Measurements from ENCODE around the gene HOXA5. TPM values are rescaled to one million over a fixed set of nuclear protein-coding genes. Genes with fewer than 3 reads are reported as not detected.

The HOXA5 gene
- total RNA-seq, 1 experiment from 2014 or later, result 10.6 TPM

DNA sequence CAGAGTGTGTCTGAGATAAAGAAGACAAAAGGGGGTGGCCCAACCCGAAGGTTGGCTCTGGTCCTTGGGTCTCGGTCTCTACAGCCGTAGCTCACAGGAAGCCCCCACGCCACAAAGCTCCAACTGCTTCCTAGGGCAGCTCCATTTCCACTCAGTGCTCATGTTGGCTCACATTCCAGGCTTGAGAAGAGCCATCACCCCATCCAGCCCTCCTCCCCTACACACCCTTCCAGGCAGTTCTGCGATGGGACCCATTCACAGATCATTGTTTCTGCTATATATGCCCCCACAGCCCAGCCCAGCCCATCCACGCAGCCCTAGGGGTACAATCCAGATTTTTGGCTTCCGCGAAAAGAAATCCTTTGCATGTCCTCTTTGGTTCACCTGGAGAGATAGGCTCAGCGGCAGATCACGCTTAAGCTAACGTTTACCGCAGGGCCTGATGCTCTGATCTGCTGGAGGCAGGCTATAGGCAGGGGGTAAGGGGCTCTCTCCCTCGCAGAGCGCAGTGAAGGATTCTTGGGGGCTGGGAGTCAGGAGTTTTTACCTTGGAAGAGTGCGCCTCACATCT lies 47.8 kb upstream of the HOXA5 start:
- TF ChIP-seq, protein P1, sequence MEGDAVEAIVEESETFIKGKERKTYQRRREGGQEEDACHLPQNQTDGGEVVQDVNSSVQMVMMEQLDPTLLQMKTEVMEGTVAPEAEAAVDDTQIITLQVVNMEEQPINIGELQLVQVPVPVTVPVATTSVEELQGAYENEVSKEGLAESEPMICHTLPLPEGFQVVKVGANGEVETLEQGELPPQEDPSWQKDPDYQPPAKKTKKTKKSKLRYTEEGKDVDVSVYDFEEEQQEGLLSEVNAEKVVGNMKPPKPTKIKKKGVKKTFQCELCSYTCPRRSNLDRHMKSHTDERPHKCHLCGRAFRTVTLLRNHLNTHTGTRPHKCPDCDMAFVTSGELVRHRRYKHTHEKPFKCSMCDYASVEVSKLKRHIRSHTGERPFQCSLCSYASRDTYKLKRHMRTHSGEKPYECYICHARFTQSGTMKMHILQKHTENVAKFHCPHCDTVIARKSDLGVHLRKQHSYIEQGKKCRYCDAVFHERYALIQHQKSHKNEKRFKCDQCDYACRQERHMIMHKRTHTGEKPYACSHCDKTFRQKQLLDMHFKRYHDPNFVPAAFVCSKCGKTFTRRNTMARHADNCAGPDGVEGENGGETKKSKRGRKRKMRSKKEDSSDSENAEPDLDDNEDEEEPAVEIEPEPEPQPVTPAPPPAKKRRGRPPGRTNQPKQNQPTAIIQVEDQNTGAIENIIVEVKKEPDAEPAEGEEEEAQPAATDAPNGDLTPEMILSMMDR (IDR thresholded peaks at IDR 0.05; ENCODE audit: unreplicated experiment), result no peak
- CTCF ChIA-PET, result interaction anchor here (1.5 kb wide), 1 partner anchor 11 kb away, joined by 4 read pairs; no protein-coding TSS in a partner anchor
- no peaks in the 10 kb centered on the region for H3K4me1 Mint-ChIP-seq (ENCODE audit: low read depth, unreplicated experiment)
- BruUV-seq (replicated peaks), result no TSS peak
- no peak overlapping the region for H3K27ac Mint-ChIP-seq (ENCODE audit: unreplicated experiment)
- peak overlapping the region; percentile 61 for H3K4me3 Mint-ChIP-seq (ENCODE audit: low read depth, unreplicated experiment)
- no peak for DNase-seq
- H3K9me3 Mint-ChIP-seq (ENCODE audit: low read depth, unreplicated experiment), result no peaks in the 10 kb centered on the region
- intact Hi-C loops (cut with micrococcal nuclease; ENCODE audit: unreplicated experiment), result no loop called here
- H3K36me3 Mint-ChIP-seq (ENCODE audit: insufficient read depth, unreplicated experiment), result peaks cover 9% of the 10 kb centered on the region
- H3K27me3 Mint-ChIP-seq (ENCODE audit: unreplicated experiment), result peaks cover 64% of the 10 kb centered on the region

DNA sequence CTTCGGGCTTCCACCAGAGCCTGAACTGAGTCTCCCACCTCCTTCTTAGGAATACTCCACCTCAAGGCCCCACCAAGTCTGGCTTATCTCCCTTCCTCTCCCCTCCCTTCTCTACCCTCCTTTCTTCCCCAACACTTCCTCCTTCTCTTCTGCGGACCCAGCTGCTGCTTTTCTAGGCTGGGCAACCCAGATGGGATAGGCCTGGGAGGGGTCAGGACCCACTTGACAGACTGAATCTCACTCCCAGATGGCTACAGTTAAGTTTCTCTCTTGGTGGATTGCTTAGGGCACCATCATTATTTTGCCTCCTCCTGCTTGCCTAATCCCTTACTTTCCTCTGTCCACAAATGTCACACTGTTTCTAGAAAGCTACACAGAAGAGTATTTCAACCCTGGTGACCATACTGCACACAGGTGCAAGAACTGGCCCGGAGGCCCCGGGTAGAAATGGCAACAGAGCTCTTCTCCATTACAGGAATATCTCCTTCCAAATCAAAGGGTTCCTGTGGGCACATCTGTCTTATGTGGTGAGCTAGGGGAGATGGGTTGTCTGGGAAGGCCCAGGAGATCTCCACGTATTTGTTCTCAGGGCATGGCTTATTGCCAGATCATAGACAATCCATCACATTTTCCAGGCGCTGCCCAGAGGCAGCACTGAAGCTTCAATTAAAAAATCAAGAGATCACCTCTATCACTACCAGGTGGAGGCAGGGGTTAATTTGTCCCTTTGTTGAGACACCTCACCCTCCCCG lies 46.7 kb upstream of the HOXA5 start:
- TF ChIP-seq, protein P1 (IDR thresholded peaks at IDR 0.05; ENCODE audit: unreplicated experiment), result no peak
- no peak for DNase-seq
- intact Hi-C loops (cut with micrococcal nuclease; ENCODE audit: unreplicated experiment), result no loop called here
- H3K4me3 Mint-ChIP-seq (ENCODE audit: low read depth, unreplicated experiment), result no peak overlapping the region
- H3K27ac Mint-ChIP-seq (ENCODE audit: unreplicated experiment), result no peak overlapping the region
- H3K27me3 Mint-ChIP-seq (ENCODE audit: unreplicated experiment), result peaks cover 74% of the 10 kb centered on the region
- peaks cover 10% of the 10 kb centered on the region for H3K36me3 Mint-ChIP-seq (ENCODE audit: insufficient read depth, unreplicated experiment)
- CTCF ChIA-PET, result interaction anchor here (0.5 to 1.5 kb wide), 3 partner anchors 10 to 1190 kb away, joined by 3 to 5 read pairs (median 4); partner anchors contain the start of gene HOXA13
- no peaks in the 10 kb centered on the region for H3K9me3 Mint-ChIP-seq (ENCODE audit: low read depth, unreplicated experiment)
- BruUV-seq (replicated peaks), result no TSS peak
- no peaks in the 10 kb centered on the region for H3K4me1 Mint-ChIP-seq (ENCODE audit: low read depth, unreplicated experiment)

DNA sequence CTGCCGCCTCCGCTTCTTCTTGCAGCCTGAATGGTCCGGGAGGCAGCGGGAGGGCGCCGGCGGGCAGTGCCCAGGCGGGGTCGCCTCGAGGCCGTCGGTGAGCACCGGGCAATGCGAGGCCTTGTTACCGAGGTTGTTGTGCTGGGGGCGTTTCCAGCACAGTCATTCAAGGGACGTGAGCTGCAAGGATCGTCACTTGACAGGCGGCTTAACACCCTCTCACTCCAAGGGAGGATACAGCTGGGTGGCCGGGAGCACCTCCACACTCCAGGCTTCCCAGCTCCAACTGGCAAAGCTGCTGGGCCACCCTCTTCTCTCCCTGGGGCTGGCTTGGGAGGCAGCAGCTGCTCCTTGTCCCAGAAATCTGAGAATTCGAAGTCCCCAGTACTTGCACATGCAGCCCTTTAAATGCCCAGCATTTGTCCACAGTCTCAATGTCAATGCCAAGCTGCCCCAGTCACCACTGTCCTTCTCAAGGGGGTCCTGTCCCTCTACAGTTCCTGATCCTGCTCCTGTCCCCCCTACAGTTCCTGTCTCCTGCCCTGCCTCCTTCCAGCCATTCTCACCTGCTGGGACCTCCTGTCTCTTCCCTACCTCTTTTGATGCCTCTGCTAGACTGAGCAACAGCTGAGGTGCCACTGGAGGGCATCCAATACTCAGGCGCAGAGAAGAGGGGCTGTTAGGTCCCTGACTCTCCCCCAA lies 46.0 kb upstream of the HOXA5 start:
- H3K27me3 Mint-ChIP-seq (ENCODE audit: unreplicated experiment), result peaks cover 82% of the 10 kb centered on the region
- intact Hi-C loops (cut with micrococcal nuclease; ENCODE audit: unreplicated experiment), result no loop called here

More for the DNA sequence above, 46.0 kb upstream of the HOXA5 start:
- Mint-ChIP-seq H3K36me3 (ENCODE audit: insufficient read depth, unreplicated experiment) (peaks cover 17% of the 10 kb centered on the region), H3K9me3 (ENCODE audit: low read depth, unreplicated experiment) (no peaks in the 10 kb centered on the region), H3K4me3 (ENCODE audit: low read depth, unreplicated experiment) (no peak overlapping the region), H3K27ac (ENCODE audit: unreplicated experiment) (no peak overlapping the region), H3K4me1 (ENCODE audit: low read depth, unreplicated experiment) (peaks cover 6% of the 10 kb centered on the region)
- BruUV-seq (replicated peaks), result no TSS peak
- TF ChIP-seq, protein P1 (IDR thresholded peaks at IDR 0.05; ENCODE audit: unreplicated experiment), result no peak
- DNase-seq, result no peak
- CTCF ChIA-PET, result interaction anchor here (0.9 to 1.7 kb wide), 2 partner anchors 11 to 12 kb away, joined by 3 read pairs; partner anchors contain the start of gene HOXA13

Data from Calu3 (cell line).